Lower leg skin (tissue), 4 donors: Measurements from ENCODE around the gene EHD1. TPM values are rescaled to one million over a fixed set of nuclear protein-coding genes. Genes with fewer than 3 reads are reported as not detected.
A peak's percentile ranks its signal among the peaks of the same experiment; 100 is the strongest.

Experiments
- DNase-seq, 2 donors: peaks; one replicate each; pipeline ENCODE4 v3.0.0-alpha.2; 2019; ENCODE audit warnings: low spot score in 2 of 2
- H3K4me3 ChIP-seq: fragments of 200-600 bp; sonication (generic); 2 replicates; pipeline ENCODE4 v1.5.1; 2017; ENCODE audit warnings: mild to moderate bottlenecking, low read depth; ENCODE audit not compliant: poor library complexity, severe bottlenecking
- POLR2A ChIP-seq, 2 donors: fragments of 450-650 bp; IDR thresholded peaks; one replicate each; pipeline ENCODE4 v1.6.1; 2016 to 2017; ENCODE audit warnings: antibody characterized with exemption in 2 of 2, mild to moderate bottlenecking in 1 of 2, moderate library complexity in 1 of 2
- WGBS, 2 donors: methylation state at CpG; one replicate each; pipeline ENCODE4 v1.1.5; 2018; 5-methylcytosine and 5-hydroxymethylcytosine counted together
- intact Hi-C: fragments of 100-400 bp; cut with DNase I; formaldehyde crosslinking; loops from one replicate; pipeline ENCODE4 v1.15.0; 2023; ENCODE audit warnings: low total_unique reads
- total RNA-seq, 4 donors: library from RNA; depleted of rRNA; stranded (reverse); fragments of >200 nt; gene quantifications; one replicate each; pipeline ENCODE4 v1.1.0, GENCODE V29; 2016
- TF ChIP-seq, protein P1 (sequence below), 3 donors: fragments of 450-650 bp; IDR thresholded peaks; one replicate each; pipeline ENCODE4 v1.5.1; 2016; ENCODE audit warnings: antibody characterized with exemption in 3 of 3, mild to moderate bottlenecking in 3 of 3, moderate library complexity in 2 of 3

The EHD1 gene
- total RNA-seq, 4 donors from 2014 or later = 81.0 to 98.9 (median 90.5) TPM

- H3K4me3 ChIP-seq = no peak overlapping the region
- 89 to 96% methylated on average over 6 of the region's 6 CpGs for WGBS, 2 donors
- no peak for DNase-seq
- intact Hi-C loops = no loop called here
- TF ChIP-seq, protein P1, sequence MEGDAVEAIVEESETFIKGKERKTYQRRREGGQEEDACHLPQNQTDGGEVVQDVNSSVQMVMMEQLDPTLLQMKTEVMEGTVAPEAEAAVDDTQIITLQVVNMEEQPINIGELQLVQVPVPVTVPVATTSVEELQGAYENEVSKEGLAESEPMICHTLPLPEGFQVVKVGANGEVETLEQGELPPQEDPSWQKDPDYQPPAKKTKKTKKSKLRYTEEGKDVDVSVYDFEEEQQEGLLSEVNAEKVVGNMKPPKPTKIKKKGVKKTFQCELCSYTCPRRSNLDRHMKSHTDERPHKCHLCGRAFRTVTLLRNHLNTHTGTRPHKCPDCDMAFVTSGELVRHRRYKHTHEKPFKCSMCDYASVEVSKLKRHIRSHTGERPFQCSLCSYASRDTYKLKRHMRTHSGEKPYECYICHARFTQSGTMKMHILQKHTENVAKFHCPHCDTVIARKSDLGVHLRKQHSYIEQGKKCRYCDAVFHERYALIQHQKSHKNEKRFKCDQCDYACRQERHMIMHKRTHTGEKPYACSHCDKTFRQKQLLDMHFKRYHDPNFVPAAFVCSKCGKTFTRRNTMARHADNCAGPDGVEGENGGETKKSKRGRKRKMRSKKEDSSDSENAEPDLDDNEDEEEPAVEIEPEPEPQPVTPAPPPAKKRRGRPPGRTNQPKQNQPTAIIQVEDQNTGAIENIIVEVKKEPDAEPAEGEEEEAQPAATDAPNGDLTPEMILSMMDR (IDR thresholded peaks at IDR 0.05) = no peak
- TF ChIP-seq POLR2A (IDR thresholded peaks at IDR 0.05) = no peak
Observed at GRCh38 chr11:64857485-64857884, 20.9 kb downstream of the EHD1 start.

DNA sequence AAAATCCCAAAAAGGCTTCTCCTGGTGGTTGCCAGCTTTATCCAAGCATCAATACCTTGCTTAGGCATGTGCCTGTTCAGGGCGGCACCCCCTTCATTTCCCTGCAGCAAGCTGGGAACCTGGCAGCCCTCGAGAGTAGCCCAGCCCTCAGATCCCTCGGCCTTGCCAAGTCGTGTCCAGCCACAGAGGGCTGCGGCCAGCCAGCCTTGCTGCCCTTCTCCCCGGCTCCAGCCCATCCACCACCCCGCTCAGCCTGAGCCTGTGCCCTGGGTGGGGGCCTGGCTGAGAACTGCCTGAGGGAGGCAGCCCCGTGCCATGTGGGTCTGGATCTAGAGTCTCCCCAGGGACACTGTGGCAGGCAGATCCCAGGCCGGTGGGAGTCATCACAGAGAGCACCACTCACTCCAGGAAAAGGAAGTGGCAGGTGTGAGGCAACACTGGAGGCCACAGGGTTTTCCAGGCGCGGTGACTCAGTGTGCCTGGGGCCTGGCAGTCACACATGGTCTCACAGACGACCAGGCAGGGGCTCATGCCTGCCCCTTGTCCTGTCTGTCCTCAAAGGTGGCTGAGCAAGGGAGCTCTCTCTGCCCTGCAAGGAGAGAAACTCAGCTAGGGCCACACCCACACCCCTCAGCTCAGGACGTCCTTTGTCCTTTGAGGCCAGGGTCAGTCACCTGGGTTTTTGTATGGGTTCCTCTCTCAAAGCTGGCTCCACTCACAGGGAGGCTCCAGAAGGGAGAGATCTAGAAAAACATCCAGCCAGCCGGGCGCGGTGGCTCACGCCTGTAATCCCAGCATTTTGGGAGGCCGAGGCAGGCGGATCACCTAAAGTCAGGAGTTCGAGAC is 21.8 kb downstream of the EHD1 start:
- TF ChIP-seq POLR2A (IDR thresholded peaks at IDR 0.05) = no peak
- TF ChIP-seq, protein P1 (IDR thresholded peaks at IDR 0.05) = no peak
- DNase-seq = peak; percentile 78 to 97
- 45 to 53% methylated on average over 19 to 20 of the region's 20 CpGs for WGBS, 2 donors
- no peak overlapping the region for H3K4me3 ChIP-seq
- intact Hi-C loops = no loop called here

DNA sequence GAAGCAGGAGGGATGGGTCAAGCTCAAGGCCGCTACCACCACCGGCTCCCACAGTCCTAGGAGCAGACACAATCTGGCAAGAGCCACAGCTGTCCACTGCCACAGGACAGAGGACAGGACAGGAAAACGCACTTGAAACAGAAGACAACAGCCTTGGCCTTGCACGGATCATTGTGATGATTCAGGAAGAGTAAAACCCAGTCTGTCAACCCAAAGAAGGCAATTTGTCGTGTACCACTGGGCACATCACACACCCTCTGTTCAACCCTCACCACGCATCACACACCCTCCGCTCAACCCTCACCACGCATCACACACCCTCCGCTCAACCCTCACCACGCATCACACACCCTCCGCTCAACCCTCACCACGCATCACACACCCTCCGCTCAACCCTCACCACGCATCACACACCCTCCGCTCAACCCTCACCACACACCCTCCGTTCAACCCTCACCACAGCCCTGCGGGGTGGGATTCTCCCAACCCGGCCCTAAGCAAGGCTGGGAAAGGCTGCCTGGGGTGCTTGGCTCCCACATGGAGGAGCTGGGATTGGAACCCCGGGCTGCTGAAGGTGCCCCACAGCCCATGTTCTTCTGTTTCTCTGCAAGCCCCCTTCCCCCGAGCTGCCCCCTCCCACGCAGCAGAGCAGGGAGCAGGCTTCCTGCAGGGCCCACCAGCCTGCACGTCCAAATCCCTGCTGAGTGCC is 22.7 kb downstream of the EHD1 start:
- intact Hi-C loops = no loop called here
- H3K4me3 ChIP-seq = no peak overlapping the region
- DNase-seq = no peak
- 69 to 74% methylated on average over 20 to 22 of the region's 22 CpGs for WGBS, 2 donors
- TF ChIP-seq, protein P1 (IDR thresholded peaks at IDR 0.05) = no peak

- TF ChIP-seq POLR2A (IDR thresholded peaks at IDR 0.05) = no peak
- TF ChIP-seq, protein P1 (IDR thresholded peaks at IDR 0.05) = no peak
- no peak overlapping the region for H3K4me3 ChIP-seq
- whole genome bisulfite sequencing, 2 donors = 62 to 64% methylated on average over 41 to 44 of the region's 45 CpGs
- peak; percentile 83 to 97 for DNase-seq
- intact Hi-C loops = no loop called here
Observed at GRCh38 chr11:64854534-64855502, 23.6 kb downstream of the EHD1 start.

- no peak for TF ChIP-seq POLR2A (IDR thresholded peaks at IDR 0.05)
- TF ChIP-seq, protein P1 (IDR thresholded peaks at IDR 0.05) = no peak
- intact Hi-C loops = no loop called here
- no peak overlapping the region for H3K4me3 ChIP-seq
- no peak for DNase-seq
- 91 to 94% methylated on average over 24 to 25 of the region's 25 CpGs for WGBS, 2 donors
Observed at GRCh38 chr11:64854157-64854533, 24.3 kb downstream of the EHD1 start.
